Activated CD4-positive, alpha-beta T cell treated with anti-CD3 and anti-CD28 coated beads for 4 hours (primary cell): ENCODE results near the gene ADRA2A.

Experiments
- DNase-seq, 2 donors: peaks; one replicate each; pipeline ENCODE4 v3.0.0-alpha.2; 2020

Gene ADRA2A

DNA sequence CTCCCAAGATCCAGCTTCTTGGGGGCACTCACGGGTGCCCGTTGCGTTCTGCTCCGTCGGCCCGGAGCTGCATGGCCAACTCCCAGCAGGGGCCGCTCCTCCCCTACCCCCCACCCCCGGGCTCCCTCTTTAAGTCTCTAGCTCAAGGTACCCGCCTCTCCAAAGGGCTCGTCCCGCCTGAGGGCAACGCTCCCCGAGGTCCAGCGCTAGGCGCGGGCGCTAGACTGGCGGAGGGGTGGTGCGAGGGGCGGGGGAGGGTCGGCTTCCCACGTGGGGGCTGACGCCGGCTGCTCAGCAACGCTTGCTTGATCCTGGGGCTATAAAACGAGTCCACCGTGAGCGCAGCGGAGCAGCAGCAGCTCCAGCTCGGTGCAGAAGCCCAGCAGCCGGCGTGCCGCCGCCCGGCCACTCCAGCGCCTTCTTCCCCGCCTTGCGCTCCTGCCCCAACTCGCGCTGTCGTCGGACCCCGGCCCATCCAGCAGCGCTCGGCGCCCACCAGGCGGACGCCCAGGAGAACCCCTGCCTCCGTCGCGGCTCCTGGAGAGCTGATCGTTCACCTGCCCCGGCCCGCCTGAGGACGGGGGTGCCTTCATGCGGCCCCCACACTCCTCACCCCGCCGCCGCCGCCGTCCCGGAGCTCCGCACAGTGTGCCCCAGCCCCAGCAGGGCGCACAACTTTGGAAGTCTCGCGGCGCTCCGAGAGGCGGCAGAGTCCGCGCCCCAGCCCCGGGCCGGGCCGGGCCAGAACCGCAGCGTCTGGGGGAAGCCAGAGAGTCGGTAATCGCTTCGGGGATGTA lies at the start of gene ADRA2A:
ADRA2A (plus strand) TSS at position 348 of the 797 bp plus-strand sequence. CDS start 968 bp downstream, outside the sequence.
- peak in 1 of 2 donors; percentile 7 for DNase-seq

DNA sequence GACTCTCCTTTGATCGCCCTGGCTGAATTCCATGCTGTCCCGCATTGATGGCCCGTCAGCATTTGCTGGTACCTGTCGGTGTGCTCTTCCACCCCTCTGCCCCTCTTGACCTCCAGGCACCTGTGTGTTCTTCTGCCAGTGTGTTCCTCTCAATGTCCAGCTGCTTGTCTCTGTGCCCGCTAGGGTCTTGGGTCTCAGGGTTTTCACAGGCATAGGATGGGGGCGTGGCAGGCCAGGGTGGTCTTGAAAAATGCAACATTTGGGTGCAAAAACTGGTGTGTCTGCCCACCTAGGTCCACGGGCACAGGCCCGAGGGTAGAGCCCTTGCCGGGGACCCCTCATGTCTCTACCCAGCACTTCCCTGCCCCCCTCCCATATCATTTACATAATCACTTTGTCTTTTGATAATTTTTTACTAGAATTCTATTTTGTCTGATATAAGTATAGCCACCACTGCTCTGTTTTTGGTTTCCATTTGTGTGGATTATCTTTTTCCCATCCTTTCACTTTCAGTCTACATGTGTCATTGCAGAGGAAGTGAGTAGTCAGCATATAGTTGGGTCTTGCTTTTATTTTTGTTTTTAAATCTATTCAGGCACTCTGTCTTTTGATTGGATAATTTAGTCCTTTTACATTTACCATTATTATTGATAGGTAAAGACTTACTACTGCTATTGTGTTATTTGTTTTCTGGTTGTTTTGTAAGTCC lies 46.6 kb upstream of the ADRA2A start:
- no peak for DNase-seq

GRCh38 chr10:111034598-111035310 lies 42.1 kb upstream of the ADRA2A start:
- no peak for DNase-seq

- DNase-seq, result no peak
Observed at GRCh38 chr10:111035542-111035941, 41.3 kb upstream of the ADRA2A start.

- DNase-seq, result no peak
Observed at GRCh38 chr10:111037858-111038257, 39.0 kb upstream of the ADRA2A start.

DNA sequence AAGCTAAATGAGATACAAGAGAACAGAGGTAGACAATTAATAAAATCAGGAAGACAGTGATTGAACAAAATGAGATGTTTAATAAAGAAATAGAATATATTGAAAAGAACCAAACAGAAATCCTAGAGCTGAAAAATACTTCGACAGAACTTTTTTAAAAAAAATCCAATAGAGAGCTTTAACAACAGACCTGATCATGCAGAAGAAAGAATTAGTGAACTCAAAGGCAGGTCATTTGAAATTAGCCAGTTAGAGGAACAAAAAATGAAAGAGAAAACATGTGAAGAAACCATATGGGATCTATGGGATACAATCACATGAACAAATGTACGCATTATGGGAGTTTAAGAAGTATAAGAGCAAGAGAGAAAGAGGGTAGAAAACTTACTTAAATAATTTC lies 37.3 kb upstream of the ADRA2A start:
- no peak for DNase-seq

DNA sequence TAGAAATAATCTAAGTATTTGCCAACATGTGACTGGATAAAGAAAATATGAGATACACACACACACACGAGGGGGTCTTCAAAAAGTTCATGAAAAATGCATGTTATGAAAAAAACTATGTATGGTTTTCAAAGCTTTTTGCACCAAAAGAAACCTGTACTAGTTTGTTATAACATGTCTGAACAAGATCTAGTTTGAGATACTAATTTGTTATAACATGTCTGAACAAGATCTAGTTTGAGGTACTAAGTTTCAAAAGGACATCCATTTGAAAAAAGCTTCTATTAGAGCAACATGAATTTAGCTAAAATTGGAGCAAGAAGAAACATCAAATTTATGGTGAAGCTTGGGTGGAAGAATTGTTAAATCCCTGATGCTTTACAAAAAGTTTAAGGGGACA lies 19.8 kb upstream of the ADRA2A start:
- DNase-seq, result no peak

- no peak for DNase-seq
Observed at GRCh38 chr10:111063471-111063870, 13.4 kb upstream of the ADRA2A start.

DNA sequence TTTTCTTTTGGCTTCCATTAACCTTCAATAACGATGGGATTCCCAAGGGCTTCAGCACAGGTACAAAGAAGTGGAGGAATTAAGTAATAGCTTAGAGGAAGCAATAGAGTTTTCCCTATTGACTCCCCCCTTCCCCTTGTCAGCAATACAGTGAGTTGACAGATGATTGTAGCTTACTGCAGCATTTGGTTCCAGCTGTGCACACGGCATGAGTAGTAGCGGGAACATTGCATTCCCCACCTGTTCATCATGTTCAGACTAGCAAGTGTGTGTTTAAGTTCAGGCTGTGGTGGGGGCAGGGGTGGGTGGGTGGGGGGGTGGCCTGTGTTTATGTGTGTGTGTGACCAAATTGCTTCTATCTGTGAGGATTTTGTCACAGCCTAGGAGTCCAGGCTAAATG lies 4.6 kb upstream of the ADRA2A start:
- no peak for DNase-seq

DNA sequence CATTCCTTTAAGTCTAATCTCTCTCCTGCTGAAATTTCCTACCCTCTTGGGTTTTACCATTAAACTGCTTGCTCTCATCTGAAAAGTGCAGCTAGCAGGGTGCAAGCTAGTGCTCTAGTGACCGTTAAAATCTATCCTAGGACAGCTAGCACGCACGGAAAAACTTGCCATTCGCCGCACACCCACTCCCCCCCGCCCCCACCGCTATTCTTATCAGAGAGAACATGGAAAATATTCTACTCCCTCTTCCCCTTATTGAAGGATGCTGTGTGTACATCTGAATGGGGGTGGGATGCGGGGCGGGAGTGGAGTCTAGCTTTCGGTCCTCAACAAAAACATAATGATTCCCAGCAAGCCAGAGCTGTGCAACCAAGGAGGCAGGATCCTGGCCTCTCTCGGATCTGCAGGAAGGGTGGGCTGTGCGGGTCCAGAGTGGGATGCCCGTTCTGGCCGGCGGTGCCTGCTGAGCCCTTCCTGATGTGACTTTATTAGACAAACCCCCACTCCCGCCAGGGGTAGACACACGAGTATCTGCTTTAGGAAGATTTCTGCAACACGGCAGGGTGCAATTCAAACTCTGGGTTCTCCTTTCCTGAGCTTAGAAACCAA lies 1.1 kb upstream of the ADRA2A start:
- DNase-seq, result no peak

DNA sequence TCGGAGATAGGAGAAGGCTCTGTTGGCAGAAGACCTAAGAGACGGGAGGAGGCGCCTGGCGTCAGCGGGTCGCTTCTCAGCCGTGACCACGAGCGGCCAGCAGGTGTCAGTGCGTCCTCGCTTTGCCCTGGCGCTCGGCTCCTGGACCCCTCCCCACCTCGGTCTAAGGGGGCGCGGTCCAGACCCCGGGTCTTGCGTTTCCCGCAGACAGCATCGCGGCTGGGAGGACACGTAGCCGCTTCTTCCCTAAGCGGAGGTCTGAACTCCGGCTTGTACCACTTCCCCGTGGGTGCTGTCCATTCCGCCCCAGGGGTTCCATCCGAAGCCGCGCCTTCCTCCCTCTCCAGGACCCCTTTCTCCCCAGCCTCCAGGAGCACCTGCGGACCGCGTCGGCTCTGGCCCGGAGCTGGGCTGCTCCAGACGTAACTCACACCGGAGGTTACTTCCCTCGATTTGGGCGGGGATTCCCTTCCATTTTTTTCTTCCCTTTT lies 593 bp upstream of the ADRA2A start:
- DNase-seq, result peak; percentile 18 to 30

GRCh38 chr10:111077479-111077784 lies 603 bp downstream of the ADRA2A start:
- DNase-seq, result no peak

DNA sequence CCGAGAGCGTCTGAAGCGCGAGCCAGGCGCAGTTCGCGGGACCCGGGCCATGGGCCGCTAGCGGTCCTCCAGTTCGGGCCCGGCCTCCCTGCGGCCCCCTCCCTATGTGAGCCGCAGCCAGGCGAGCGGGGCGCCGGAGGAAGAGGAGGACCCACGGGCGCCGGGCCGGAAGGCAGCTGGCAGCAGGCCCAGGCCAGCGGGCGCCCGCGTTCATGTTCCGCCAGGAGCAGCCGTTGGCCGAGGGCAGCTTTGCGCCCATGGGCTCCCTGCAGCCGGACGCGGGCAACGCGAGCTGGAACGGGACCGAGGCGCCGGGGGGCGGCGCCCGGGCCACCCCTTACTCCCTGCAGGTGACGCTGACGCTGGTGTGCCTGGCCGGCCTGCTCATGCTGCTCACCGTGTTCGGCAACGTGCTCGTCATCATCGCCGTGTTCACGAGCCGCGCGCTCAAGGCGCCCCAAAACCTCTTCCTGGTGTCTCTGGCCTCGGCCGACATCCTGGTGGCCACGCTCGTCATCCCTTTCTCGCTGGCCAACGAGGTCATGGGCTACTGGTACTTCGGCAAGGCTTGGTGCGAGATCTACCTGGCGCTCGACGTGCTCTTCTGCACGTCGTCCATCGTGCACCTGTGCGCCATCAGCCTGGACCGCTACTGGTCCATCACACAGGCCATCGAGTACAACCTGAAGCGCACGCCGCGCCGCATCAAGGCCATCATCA lies 1.1 kb downstream of the ADRA2A start:
- DNase-seq, result no peak

- no peak for DNase-seq
Observed at GRCh38 chr10:111078505-111079185, 1.8 kb downstream of the ADRA2A start.

GRCh38 chr10:111079241-111079760 lies 2.5 kb downstream of the ADRA2A start:
- DNase-seq, result no peak

- no peak for DNase-seq
Observed at GRCh38 chr10:111079781-111080180, 3.0 kb downstream of the ADRA2A start.

DNA sequence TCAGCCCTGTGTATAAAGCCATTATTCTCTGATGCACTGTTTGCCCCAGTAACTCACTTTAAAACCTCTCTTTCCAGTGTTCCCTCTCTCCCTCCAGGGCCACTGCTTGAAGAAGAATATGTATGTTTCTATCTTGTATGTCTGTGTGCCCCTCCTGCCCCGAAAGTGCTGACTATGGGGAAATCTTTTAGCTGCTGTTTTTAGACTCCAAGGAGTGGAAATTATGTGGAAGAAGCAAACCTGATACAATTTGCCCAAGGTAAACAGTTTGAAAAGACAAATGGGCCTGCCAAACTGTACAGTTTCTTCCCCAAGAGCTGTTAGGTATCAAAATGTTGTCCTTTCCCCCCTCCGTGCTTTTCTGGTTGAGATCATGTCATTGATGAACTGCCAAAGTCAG lies 3.4 kb downstream of the ADRA2A start:
- DNase-seq, result no peak

DNA sequence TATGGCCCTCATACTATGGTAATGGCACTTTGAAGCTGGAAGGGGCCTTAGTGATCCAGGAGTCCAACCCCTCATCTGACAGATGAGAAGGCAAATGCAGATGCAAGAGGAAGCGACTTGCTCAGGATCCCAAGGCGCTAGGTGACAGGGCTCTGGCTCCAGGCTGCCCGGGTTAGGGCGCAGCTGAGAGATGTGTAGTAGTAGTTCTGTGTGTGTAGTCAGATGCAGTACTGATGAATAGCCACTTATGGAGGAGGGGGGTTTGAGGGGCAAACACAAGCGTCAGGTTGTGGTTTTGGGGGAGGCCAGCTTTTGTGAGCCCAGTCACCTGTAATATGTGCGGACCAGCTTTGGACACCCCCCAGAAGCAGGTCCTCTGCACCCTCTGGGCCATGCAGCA lies 4.8 kb downstream of the ADRA2A start:
- no peak for DNase-seq

- no peak for DNase-seq
Observed at GRCh38 chr10:111082102-111082975, 5.5 kb downstream of the ADRA2A start.

- DNase-seq, result no peak
Observed at GRCh38 chr10:111083222-111084095, 6.6 kb downstream of the ADRA2A start.
